Esophagus muscularis mucosa (tissue), 4 donors: ENCODE results near the gene FAM184B. TPM values are rescaled to one million over a fixed set of nuclear protein-coding genes. Genes with fewer than 3 reads are reported as not detected.

Experiments used
- DNase-seq: peaks from one replicate; pipeline ENCODE4 v3.0.0-alpha.2; 2017; ENCODE audit errors: extremely low spot score
- H3K27ac ChIP-seq, 4 donors: fragments of 200-600 bp; sonication (generic); replicated peaks in 1 of 4; 1 replicate in 3 of 4; 2 replicates in 1 of 4; pipeline ENCODE4 v1.5.1; 2016 to 2019; ENCODE audit warnings: mild to moderate bottlenecking in 1 of 4
- H3K27me3 ChIP-seq, 4 donors: fragments of 200-600 bp; sonication (generic); one replicate each; pipeline versions ENCODE4 v1.5.1 to v1.6.0; 2016 to 2019
- H3K36me3 ChIP-seq, 4 donors: fragments of 200-600 bp; sonication (generic); one replicate each; pipeline ENCODE4 v1.5.1; 2016 to 2019
- H3K4me1 ChIP-seq, 4 donors: fragments of 200-600 bp; sonication (generic); one replicate each; pipeline ENCODE4 v1.5.1; 2016 to 2019
- H3K4me3 ChIP-seq, 4 donors: fragments of 200-600 bp; sonication (generic); 1 replicate in 2 of 4; 2 replicates in 2 of 4; pipeline ENCODE4 v1.5.1; 2016 to 2019; ENCODE audit warnings: mild to moderate bottlenecking in 4 of 4, moderate library complexity in 1 of 4
- H3K9me3 ChIP-seq, 4 donors: fragments of 200-600 bp; sonication (generic); 1 replicate in 3 of 4; 2 replicates in 1 of 4; pipeline ENCODE4 v1.5.1; 2016 to 2019
- EP300 ChIP-seq: sonication (generic); formaldehyde crosslinking; IDR thresholded peaks from one replicate; pipeline ENCODE4 v1.6.1; 2017; ENCODE audit warnings: antibody characterized with exemption
- POLR2A ChIP-seq: fragments of 450-650 bp; IDR thresholded peaks from one replicate; pipeline ENCODE4 v1.6.1; 2017; ENCODE audit warnings: antibody characterized with exemption, moderate library complexity, mild to moderate bottlenecking, low read depth
- POLR2AphosphoS5 ChIP-seq, 2 donors: sonication (generic); formaldehyde crosslinking; IDR thresholded peaks; one replicate each; pipeline ENCODE4 v1.6.1; 2017; ENCODE audit warnings: antibody characterized with exemption in 2 of 2
- WGBS: methylation state at CpG from one replicate; pipeline ENCODE4 v1.1.5; 2018; 5-methylcytosine and 5-hydroxymethylcytosine counted together
- intact Hi-C: fragments of 100-400 bp; cut with DNase I; formaldehyde crosslinking; loops from one replicate; pipeline ENCODE4 v1.15.1; 2023
- total RNA-seq, 4 donors: library from RNA; depleted of rRNA; stranded (reverse); fragments of >200 nt; gene quantifications; one replicate each; pipeline versions ENCODE4 v1.1.0 to v1.2.1, GENCODE V29; 2016
- TF ChIP-seq, protein P1 (sequence below), 3 experiments: fragments of 200-600 bp in 2 of 3; fragments of 450-650 bp in 1 of 3; sonication (generic) in 2 of 3; IDR thresholded peaks; one replicate each; pipeline ENCODE4 v1.5.1; 2017 to 2019; ENCODE audit warnings: antibody characterized with exemption in 3 of 3, mild to moderate bottlenecking in 2 of 3, moderate library complexity in 1 of 3

Gene FAM184B
- total RNA-seq, 4 donors from 2014 or later = not detected

DNA sequence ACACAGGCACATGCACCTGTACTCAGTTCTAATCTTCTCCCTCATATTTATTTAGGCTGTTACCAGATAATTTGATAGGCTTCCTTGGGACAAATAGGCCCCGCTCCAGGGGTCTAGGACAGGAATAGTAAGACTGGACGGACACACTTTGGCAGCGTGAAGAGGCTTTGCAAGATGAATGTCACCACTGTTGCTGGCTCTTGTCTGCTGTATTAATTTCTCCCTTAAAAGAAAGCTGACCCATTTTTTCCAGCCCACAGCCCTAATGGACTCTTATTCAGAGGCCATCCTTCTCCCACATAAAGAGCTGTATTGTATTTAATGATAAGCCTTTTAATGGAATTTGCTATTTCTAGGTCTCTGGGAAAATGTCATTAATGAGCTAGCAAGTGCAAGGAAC is 18.0 kb downstream of the FAM184B start:
- H3K4me1 ChIP-seq = no peaks in the 10 kb centered on the region
- H3K27me3 ChIP-seq = no peaks in the 10 kb centered on the region
- intact Hi-C loops = no loop called here
- peaks cover 0 to 5% (median 2%) of the 10 kb centered on the region in 4 donors for H3K9me3 ChIP-seq
- TF ChIP-seq POLR2A = no peak
- no peak for TF ChIP-seq EP300
- TF ChIP-seq POLR2AphosphoS5 (IDR thresholded peaks at IDR 0.05) = no peak
- TF ChIP-seq, protein P1, sequence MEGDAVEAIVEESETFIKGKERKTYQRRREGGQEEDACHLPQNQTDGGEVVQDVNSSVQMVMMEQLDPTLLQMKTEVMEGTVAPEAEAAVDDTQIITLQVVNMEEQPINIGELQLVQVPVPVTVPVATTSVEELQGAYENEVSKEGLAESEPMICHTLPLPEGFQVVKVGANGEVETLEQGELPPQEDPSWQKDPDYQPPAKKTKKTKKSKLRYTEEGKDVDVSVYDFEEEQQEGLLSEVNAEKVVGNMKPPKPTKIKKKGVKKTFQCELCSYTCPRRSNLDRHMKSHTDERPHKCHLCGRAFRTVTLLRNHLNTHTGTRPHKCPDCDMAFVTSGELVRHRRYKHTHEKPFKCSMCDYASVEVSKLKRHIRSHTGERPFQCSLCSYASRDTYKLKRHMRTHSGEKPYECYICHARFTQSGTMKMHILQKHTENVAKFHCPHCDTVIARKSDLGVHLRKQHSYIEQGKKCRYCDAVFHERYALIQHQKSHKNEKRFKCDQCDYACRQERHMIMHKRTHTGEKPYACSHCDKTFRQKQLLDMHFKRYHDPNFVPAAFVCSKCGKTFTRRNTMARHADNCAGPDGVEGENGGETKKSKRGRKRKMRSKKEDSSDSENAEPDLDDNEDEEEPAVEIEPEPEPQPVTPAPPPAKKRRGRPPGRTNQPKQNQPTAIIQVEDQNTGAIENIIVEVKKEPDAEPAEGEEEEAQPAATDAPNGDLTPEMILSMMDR (IDR thresholded peaks at IDR 0.05) = no peak
- no peak overlapping the region for H3K27ac ChIP-seq
- no peak overlapping the region for H3K4me3 ChIP-seq
- H3K36me3 ChIP-seq = no peaks in the 10 kb centered on the region
- DNase-seq = no peak
- WGBS = 89% methylated on average over 3 of the region's 3 CpGs

DNA sequence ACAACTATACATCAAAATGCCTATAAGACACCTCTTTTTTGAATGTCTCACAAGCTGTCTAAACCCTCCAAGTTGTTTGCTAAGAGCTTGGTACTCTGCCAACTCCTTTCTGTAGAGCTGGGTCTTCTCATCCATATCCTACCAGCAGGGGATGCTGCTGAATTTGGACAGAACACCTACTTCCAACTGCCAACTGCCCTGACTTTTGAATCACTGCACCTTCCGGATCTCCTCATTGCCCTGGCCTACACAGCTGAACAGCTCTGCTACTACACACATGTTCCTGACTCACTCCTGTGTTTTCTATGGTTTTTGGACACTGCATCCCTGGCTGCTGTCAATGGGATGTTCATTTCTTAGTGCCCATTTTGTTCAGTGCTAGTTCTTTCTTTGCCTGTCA is 18.7 kb downstream of the FAM184B start:
- TF ChIP-seq EP300 (no peak), POLR2A (no peak), POLR2AphosphoS5 (IDR thresholded peaks at IDR 0.05) (no peak)
- TF ChIP-seq, protein P1 (IDR thresholded peaks at IDR 0.05) = no peak
- Histone ChIP-seq H3K4me3 (no peak overlapping the region), H3K27me3 (no peaks in the 10 kb centered on the region), H3K4me1 (no peaks in the 10 kb centered on the region), H3K36me3 (no peaks in the 10 kb centered on the region), H3K9me3 (peaks cover 0 to 5% (median 2%) of the 10 kb centered on the region in 4 donors), H3K27ac (no peak overlapping the region)
- intact Hi-C loops = no loop called here
- 89% methylated on average over 1 of the region's 1 CpG for WGBS
- no peak for DNase-seq

DNA sequence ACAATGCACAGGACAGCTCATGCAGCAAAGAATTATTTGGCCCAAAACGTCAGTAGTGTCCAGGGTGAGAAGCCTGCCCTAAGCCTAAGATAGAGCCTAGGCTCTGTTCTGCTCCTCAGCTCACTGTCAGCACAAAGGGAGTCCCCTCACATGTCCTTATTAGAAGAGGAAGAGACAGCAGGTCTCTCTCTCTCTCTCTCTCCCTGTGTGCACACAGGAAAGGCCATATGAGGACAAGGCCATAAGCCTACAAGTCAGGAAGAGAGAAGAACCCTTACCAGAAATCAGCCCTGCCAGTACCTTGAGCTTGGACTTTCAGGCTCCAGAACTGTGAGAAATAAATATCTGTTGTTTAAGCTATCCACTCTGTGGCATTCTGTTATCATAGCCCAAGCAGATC is 20.4 kb downstream of the FAM184B start:
- intact Hi-C loops = no loop called here

DNA sequence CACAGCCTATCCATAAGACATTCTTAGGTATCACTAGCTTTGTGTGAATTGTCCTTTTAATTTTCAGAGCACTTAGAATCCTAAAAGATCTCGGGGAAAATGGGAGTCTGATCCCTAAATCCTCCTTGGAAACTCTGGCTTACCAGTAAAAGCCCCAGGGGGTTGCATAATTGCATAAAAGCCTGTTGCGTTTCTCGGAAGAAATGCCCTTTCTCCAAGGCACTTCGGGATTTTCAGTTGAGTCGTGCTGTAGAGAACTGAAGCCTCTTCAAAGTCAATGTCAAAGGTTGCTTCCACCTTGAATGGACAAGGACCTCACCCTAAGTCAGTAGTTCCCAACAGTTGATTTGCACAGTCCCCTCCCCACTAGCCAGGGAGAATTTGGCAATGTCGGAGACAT is 20.8 kb downstream of the FAM184B start:
- Histone ChIP-seq H3K4me3 (no peak overlapping the region), H3K36me3 (no peaks in the 10 kb centered on the region), H3K9me3 (no peaks in the 10 kb centered on the region), H3K4me1 (no peaks in the 10 kb centered on the region), H3K27ac (no peak overlapping the region), H3K27me3 (no peaks in the 10 kb centered on the region)
- DNase-seq = no peak
- intact Hi-C loops = no loop called here
- no peak for TF ChIP-seq POLR2A
- no peak for TF ChIP-seq EP300
- TF ChIP-seq POLR2AphosphoS5 (IDR thresholded peaks at IDR 0.05) = no peak
- TF ChIP-seq, protein P1 (IDR thresholded peaks at IDR 0.05) = no peak
- WGBS = 66% methylated on average over 6 of the region's 6 CpGs

More for the DNA sequence above, 20.4 kb downstream of the FAM184B start:
- H3K9me3 ChIP-seq = no peaks in the 10 kb centered on the region
- H3K27me3 ChIP-seq = no peaks in the 10 kb centered on the region
- no peak for DNase-seq
- WGBS = 43% methylated on average over 1 of the region's 1 CpG
- H3K36me3 ChIP-seq = no peaks in the 10 kb centered on the region
- no peak overlapping the region for H3K27ac ChIP-seq
- H3K4me3 ChIP-seq = no peak overlapping the region
- no peak for TF ChIP-seq POLR2A
- TF ChIP-seq, protein P1 (IDR thresholded peaks at IDR 0.05) = no peak
- TF ChIP-seq POLR2AphosphoS5 (IDR thresholded peaks at IDR 0.05) = no peak
- TF ChIP-seq EP300 = no peak
- no peaks in the 10 kb centered on the region for H3K4me1 ChIP-seq

DNA sequence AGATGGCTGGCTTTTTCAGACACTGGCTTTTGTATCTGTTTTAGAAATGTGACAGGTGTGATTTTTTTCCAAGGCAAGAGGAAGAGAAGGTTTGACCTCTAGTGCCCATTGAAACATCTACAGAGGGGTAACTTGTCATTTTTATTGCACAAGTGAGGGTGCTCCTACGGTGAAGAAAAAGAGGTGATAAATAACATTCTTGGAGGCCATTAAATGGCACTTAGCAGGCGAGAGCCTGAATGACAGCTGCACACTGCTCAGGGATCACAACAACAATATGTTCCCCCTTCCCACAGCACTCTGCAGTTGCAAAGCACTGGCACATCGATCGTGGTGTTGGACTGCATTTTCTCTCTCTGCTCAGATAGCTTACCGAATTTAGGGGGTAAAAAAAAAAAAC is 22.9 kb downstream of the FAM184B start:
- no peak overlapping the region for H3K4me3 ChIP-seq
- TF ChIP-seq EP300 (no peak), POLR2AphosphoS5 (IDR thresholded peaks at IDR 0.05) (no peak), POLR2A (no peak)
- TF ChIP-seq, protein P1 (IDR thresholded peaks at IDR 0.05) = no peak
- 44% methylated on average over 5 of the region's 5 CpGs for WGBS
- no peak overlapping the region for H3K27ac ChIP-seq
- H3K9me3 ChIP-seq = no peaks in the 10 kb centered on the region
- DNase-seq = no peak
- no peaks in the 10 kb centered on the region for H3K36me3 ChIP-seq
- intact Hi-C loops = no loop called here
- no peaks in the 10 kb centered on the region for H3K4me1 ChIP-seq
- H3K27me3 ChIP-seq = no peaks in the 10 kb centered on the region
